Fibroblast of the aortic adventitia (primary cell): Measurements from ENCODE around the gene PWP1. TPM values are rescaled to one million over a fixed set of nuclear protein-coding genes. Genes with fewer than 3 reads are reported as not detected.

Experiments used
- DNase-seq: peaks from one replicate; pipeline ENCODE4 v3.0.0-alpha.2; 2010; ENCODE audit warnings: low read depth
- H3K4me3 ChIP-seq: 2 replicates; pipeline ENCODE4 v1.5.1; 2011; ENCODE audit warnings: low read depth, mild to moderate bottlenecking, control low read depth, low read length, moderate library complexity
- total RNA-seq: library from RNA; depleted of rRNA; stranded (reverse); fragments of >200 nt; gene quantifications from 2 replicates; pipeline ENCODE4 v1.2.3, GENCODE V29; 2012; ENCODE audit warnings: low replicate concordance
- TF ChIP-seq, protein P1 (sequence below): IDR thresholded peaks from 2 replicates; pipeline ENCODE4 v1.5.1; 2011; ENCODE audit warnings: mild to moderate bottlenecking, low read length, control low read depth, inconsistent platforms; ENCODE audit not compliant: insufficient read depth

Gene PWP1
- total RNA-seq, 1 donor: 72.0 TPM

GRCh38 chr12:107731366-107731765, 45.8 kb downstream of the PWP1 start:
- DNase-seq: no peak
- TF ChIP-seq, protein P1, sequence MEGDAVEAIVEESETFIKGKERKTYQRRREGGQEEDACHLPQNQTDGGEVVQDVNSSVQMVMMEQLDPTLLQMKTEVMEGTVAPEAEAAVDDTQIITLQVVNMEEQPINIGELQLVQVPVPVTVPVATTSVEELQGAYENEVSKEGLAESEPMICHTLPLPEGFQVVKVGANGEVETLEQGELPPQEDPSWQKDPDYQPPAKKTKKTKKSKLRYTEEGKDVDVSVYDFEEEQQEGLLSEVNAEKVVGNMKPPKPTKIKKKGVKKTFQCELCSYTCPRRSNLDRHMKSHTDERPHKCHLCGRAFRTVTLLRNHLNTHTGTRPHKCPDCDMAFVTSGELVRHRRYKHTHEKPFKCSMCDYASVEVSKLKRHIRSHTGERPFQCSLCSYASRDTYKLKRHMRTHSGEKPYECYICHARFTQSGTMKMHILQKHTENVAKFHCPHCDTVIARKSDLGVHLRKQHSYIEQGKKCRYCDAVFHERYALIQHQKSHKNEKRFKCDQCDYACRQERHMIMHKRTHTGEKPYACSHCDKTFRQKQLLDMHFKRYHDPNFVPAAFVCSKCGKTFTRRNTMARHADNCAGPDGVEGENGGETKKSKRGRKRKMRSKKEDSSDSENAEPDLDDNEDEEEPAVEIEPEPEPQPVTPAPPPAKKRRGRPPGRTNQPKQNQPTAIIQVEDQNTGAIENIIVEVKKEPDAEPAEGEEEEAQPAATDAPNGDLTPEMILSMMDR: no peak

GRCh38 chr12:107732365-107732764, 46.8 kb downstream of the PWP1 start:
- TF ChIP-seq, protein P1: no peak
- no peak for DNase-seq
- no peak overlapping the region for H3K4me3 ChIP-seq

More at GRCh38 chr12:107731366-107731765, 45.8 kb downstream of the PWP1 start:
- no peak overlapping the region for H3K4me3 ChIP-seq

DNA sequence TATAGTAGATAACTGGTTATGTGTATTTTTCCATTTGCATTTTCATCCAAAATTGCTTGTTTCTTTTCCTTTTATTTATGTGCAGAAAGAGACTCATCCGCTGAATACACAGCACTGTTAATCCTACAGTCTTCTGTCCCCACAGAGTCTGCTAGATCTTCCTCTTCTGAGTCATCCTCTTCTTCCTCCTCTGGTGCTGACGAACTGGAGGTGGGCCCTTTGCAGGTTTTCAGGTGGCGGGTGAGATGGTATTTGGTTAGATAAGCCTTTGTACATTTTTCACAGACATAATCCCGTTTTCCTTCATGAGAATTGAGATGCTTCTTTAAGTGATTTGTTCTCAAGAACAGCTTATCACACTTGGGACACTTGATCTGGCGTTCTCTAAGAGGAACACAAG, 48.5 kb downstream of the PWP1 start:
- DNase-seq: no peak
- TF ChIP-seq, protein P1: no peak
- H3K4me3 ChIP-seq: no peak overlapping the region

DNA sequence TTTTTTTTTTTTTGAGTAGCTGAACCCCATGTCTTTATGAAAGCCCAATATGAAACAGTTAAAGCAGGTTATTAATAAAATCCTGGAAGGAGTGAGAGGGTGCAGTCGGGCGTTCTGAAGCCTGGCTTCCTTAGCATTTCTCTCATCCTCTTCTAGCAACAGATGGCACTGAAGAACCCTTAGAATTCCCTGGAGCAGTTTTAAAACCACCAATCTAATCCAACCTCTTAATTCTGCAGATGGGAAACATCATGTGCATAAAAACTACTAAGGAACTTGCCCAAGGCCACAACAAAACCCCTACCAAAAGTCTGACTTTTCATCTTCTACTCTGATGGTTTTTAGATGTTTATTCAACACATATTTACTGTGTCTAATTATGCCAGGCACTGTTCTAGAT, 50.2 kb downstream of the PWP1 start:
- TF ChIP-seq, protein P1: no peak
- no peak overlapping the region for H3K4me3 ChIP-seq
- DNase-seq: no peak

DNA sequence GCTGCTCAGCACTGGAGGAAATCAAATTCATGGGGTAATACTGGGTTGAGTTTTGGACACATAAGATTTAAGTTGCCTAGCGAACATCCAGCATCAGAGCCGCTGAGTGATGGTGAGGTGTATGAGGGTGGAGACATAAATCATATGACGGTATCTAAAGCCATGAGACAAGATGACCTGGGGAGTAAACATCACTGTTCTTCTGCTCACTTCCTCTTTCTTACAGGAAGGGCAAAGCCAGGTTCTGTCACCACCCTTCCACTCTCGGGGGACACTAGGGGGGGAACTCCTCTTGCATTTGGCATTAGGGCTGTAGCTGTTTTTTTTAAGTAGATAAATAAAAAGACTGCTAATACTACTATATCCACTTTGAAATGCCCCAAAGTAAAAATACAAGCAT, 51.3 kb downstream of the PWP1 start:
- DNase-seq: no peak
- H3K4me3 ChIP-seq: no peak overlapping the region
- TF ChIP-seq, protein P1: no peak

- H3K4me3 ChIP-seq: peak overlapping the region; percentile 26
- peak; percentile 83 for DNase-seq
- TF ChIP-seq, protein P1: no peak
Observed at GRCh38 chr12:107748472-107748871, 62.9 kb downstream of the PWP1 start.

DNA sequence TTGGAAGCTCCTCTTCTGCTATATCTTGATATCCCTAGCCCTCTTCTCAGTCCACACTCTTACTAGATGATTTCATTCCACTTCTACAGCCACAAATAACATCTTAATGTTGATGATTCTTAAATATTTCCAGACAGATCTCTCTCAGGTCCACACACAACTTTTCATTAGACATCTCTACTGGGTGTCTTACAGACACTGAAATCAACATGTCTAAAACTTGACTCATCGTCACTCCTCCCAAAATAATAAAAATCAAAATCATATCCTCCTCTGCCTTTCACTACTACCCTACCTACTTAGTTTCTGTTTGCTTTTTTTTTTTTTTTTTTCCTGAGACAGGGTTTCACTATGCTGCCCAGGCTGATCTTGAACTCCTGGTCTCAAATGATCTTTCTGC, 63.5 kb downstream of the PWP1 start:
- TF ChIP-seq, protein P1: no peak
- H3K4me3 ChIP-seq: peak overlapping the region; percentile 26
- peak; percentile 33 for DNase-seq
